ENCODE measurements around the gene PLEKHG4B.
"Not testable (repeated sequence)": the region's sequence is repeated elsewhere in the genome, so short reads cannot be mapped to it uniquely, and the experiment has no call there.

Gene PLEKHG4B

DNA sequence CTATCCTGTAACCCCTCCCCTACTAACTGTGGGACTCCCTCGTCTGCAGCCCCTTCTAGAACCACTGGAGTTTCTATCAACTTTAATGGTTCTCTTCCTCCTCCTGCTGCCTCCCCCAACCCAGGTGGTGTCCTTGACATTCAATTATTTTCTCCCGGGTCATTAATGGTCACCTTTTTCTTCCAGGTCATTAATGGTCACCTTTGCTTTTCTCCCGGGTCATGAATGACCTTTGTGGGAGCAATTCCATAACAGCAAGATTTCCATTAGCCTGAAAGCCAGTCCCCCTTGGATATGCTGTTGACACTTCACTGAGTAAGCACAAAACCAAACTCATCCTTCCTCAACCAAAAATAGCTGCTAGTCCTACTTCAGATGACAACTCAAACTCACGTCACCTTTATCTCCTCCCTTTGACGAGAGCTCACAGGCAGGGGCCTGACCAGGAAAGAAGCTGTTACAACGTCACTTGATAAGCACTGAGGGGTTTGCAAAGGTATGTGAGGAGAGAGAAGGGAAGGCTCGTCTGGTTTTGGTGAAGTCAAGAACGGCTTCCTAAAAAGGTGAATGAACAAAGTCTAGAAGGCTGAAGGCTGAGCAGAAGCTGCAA, 115.1 kb downstream of the PLEKHG4B start:
- no peak for DNase-seq

GRCh38 chr5:207599-207998, 115.6 kb downstream of the PLEKHG4B start:
- no peak for DNase-seq

- DNase-seq = no peak
Measured at GRCh38 chr5:208449-209114, 116.6 kb downstream of the PLEKHG4B start.

GRCh38 chr5:213803-214395, 121.9 kb downstream of the PLEKHG4B start:
- DNase-seq = no peak

- not testable (repeated sequence) for DNase-seq
Measured at GRCh38 chr5:215256-215655, 123.3 kb downstream of the PLEKHG4B start.

- not testable (repeated sequence) for DNase-seq
Measured at GRCh38 chr5:216076-216475, 124.1 kb downstream of the PLEKHG4B start.

- DNase-seq = peak; percentile 99
Measured at GRCh38 chr5:217494-218456, 125.8 kb downstream of the PLEKHG4B start, which contains the start of the genes CCDC127 and SDHA. Gene CCDC127, minus strand, starts transcription at chr5:218153. Its CDS starts 1,304 bp downstream, at chr5:216849. Gene SDHA, plus strand, starts transcription at chr5:218320. Its CDS starts 36 bp downstream, at chr5:218356.

- peak; percentile 27 for DNase-seq
Measured at GRCh38 chr5:218457-219291, 126.7 kb downstream of the PLEKHG4B start.

DNA sequence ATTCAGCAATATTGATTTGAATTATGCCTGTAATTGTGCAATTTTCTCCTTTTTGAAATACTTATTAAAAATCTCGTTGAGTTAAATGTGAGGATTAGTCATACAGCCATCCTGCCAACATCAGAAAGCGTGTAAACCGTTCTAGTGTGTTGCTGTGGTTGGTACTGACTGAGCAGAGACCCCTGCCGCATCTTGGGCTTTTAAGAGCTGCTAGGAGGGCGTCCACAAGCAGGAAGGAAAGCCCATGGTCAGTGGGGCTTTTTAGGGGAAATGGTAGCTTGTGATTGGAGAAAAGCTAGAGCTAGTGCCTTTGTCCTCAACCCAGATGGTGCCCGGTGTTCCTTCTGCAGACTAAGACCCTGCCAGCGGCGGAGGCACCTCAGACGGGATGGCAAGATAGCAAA, 127.5 kb downstream of the PLEKHG4B start:
- peak; percentile 35 for DNase-seq

DNA sequence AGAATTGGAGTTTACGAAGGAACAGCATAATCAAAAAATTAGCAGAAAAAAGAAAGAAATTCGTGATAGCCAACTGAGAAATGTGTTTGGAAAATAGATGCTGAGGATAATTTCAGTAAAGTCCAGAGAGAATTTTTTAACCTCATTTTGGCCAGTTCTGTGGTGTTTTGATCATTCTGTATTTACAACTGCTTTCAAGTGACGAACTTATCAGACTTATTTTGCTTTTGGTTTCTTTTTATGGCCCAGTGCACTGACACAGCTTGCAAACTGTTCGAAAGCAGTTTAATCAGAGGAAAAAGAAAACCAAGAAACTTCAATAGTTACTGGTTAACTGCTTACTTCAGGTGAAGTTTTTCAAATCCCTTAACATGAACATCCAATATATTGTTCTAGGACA, 128.0 kb downstream of the PLEKHG4B start:
- no peak for DNase-seq

DNA sequence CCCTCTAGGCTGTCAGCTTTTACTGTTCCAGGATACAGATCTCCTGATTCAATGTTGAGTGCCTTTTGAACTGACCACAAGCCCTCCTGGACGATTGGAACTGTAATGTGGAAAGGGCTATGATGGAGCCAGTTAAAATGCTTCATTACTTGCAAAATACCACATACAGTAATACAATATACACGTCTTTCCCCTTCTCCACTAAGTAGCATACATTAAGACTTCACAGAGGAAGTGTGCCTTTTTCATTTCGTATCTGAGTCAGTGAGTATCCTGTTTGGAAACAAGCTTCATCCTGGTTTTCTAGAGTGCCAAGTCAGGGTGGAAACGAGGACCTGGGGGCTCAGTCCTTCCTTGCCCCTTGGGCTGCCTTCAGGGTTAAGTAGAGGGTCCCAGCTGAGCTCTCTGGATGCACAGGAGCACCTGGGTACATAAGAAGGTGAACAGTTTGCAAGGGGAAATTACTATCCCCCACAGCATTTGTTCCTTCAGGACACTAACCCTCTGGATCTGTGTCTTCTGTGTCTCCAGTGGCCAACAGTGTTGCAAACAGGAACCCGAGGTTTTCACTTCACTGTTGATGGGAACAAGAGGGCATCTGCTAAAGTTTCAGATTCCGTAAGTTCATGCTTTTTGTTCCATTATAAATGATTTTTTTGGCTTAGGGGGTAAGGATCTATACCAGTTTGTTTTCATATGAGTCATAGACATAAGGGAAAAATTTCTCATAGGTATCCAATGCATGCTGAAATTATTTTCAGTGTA, 131.2 kb downstream of the PLEKHG4B start:
- not testable (repeated sequence) for DNase-seq

DNA sequence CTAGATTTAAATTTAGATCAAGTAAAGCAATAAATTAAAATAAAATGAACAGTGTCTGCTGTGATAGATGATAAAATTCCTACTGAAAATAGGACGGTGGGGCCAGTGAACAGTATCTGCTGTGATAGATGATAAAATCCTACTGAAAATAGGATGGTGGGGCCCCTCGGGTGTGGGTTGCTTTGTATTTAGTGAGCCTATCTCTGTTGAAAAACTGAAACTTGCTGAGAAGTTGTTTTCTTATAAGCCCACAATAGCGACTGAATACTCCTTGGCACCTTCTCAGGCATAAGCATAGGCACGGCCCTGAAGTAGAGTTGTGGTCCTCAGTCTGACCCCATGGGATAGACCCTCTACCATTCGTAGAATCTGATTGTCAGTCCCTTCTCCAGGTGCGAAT, 131.8 kb downstream of the PLEKHG4B start:
- no peak for DNase-seq

GRCh38 chr5:225334-225733, 133.4 kb downstream of the PLEKHG4B start:
- DNase-seq = no peak

DNA sequence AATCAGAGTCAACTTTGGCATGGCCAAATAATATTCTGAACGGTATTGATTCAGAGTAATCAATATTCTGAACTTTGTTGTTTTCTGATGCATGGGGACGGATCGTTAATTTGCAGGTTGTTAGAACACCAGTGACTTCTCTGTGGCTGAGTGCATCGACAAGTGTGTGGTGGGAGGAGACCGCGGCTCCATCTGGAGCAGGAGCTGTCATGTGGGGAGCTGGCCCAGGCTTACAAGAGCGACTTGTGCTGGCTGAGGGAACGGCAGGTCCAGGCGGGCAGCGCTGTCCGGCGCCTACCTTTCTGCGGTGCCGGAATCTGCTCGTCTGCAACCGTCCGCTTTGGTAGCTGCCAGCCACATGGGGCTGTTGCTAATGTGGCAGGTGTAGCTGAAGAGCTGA, 135.4 kb downstream of the PLEKHG4B start:
- not testable (repeated sequence) for DNase-seq

DNA sequence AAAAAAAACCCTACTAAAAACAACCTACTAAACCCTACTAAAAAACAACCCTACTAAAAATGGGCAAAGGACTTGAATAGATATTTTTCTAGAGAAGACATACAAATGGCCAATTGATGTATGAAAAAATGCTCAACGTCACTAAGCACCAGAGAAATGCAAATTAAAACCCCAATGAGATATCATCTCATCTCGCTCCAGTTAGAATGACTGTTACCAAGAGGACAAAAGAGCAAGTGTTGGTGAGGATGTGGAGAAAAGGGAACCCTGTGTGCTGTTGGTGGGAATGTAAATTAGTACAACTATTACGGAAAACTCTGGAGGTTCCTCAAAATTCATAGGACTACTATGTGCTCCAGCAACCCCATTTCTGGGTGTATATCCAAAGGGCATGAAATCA, 136.9 kb downstream of the PLEKHG4B start:
- DNase-seq = no peak

- no peak for DNase-seq
Measured at GRCh38 chr5:230711-231110, 138.7 kb downstream of the PLEKHG4B start.

DNA sequence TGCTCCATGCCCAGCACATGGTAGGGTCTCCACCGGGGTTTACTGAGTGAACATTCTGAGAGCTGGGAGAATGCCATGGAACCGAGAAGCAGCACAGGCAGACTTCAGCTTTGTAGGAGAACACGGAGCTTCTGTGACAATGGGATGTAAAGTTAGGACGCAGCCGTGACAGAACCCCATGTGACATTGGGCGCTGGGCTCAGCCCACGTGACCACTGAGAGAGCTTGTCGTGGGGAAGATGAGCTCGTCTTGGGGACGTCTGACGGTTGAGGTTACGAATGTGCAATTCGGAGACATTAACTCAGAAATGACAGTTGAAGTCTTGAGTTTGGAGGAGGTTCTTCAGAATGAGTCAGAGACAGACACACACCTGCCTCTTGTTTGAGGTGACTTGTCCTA, 139.7 kb downstream of the PLEKHG4B start:
- DNase-seq = no peak

DNA sequence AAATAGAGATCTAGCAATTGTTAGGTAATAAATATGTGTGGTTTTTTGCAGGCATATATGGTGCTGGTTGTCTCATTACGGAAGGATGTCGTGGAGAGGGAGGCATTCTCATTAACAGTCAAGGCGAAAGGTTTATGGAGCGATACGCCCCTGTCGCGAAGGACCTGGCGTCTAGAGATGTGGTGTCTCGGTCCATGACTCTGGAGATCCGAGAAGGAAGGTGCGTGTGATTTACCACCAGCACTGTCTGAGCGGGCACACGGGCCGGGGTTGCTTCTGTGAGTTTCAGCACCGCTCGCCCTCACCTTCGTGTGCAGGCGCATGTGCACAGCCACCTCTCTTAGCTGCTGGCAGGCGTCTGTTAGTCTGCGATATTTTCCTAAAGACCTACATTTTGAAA, 141.5 kb downstream of the PLEKHG4B start:
- DNase-seq = not testable (repeated sequence)

DNA sequence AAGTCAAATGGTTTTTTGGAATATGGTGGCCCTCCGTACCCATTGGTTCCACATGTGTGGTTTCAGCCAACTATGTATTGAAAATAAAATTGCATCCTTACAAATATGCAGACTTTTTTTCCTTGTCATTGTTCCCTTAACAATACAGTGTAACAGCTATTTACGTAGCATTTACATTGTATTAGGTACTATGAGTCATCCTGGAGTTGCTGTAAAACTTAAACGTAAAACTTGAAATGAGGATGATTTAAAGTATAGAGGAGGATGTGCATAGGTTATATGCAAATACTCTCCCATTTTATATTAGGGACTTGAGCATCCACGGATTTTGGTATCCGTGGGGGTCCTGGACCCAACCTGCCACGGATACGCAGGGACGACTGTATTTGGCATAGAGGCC, 142.5 kb downstream of the PLEKHG4B start:
- DNase-seq = no peak

- not testable (repeated sequence) for DNase-seq
Measured at GRCh38 chr5:235527-235926, 143.6 kb downstream of the PLEKHG4B start.

DNA sequence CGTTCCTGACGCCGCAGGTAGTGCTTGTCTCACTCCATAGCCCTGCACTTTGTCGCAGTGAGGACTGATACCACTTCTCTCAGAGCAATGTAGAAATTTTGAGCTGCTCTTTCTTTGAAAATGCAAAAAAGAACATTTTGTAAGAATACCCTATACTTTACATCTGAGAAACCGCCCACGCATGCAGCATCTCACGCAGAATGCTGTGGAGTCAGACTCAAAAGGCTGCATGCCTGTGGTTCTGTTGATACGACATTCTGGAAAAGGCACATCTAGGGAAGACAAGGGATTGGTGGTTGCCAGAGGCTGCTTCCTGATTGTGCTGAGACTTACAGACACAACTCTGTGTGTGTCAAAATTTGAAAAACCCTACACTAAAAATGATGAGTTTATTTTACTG, 146.0 kb downstream of the PLEKHG4B start:
- DNase-seq = not testable (repeated sequence)
